HFF-Myc (cell line): ENCODE data around the gene TTYH2.

ENCODE experiments used
- DNase-seq: peaks from one replicate; pipeline ENCODE4 v3.0.0-alpha.2; 2011; ENCODE audit warnings: low read depth; ENCODE audit errors: extremely low read depth
- H3K4me3 ChIP-seq: replicated peaks from 2 replicates; pipeline ENCODE4 v1.5.1; 2011; ENCODE audit warnings: low read depth, mild to moderate bottlenecking, control low read depth, low read length
- TF ChIP-seq, protein P1 (sequence below): IDR thresholded peaks from 2 replicates; pipeline ENCODE4 v1.5.1; 2012; ENCODE audit warnings: mild to moderate bottlenecking, low read depth, low read length, control low read depth; ENCODE audit errors: missing control alignments

Gene TTYH2

DNA sequence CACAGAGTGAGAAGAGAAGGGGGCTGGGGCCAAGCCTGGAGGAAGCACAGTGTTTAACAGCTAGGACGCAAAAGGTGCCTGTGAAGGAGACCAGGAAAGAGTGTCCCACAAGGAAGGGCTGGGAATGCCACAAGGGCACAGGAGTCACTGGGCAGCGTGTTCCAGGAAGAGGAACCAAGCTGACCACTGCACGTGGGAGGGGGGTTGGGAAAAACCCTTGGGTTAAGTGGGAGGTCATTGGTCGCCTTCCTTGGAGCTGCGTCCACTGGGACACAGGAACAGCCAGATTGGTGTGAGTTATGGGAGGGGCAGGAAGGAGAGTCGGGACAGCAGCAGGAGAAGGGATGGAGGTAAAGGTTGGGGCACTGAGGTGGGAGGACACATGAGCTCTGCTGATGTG, 12.9 kb downstream of the TTYH2 start:
- no peak for DNase-seq
- TF ChIP-seq, protein P1, sequence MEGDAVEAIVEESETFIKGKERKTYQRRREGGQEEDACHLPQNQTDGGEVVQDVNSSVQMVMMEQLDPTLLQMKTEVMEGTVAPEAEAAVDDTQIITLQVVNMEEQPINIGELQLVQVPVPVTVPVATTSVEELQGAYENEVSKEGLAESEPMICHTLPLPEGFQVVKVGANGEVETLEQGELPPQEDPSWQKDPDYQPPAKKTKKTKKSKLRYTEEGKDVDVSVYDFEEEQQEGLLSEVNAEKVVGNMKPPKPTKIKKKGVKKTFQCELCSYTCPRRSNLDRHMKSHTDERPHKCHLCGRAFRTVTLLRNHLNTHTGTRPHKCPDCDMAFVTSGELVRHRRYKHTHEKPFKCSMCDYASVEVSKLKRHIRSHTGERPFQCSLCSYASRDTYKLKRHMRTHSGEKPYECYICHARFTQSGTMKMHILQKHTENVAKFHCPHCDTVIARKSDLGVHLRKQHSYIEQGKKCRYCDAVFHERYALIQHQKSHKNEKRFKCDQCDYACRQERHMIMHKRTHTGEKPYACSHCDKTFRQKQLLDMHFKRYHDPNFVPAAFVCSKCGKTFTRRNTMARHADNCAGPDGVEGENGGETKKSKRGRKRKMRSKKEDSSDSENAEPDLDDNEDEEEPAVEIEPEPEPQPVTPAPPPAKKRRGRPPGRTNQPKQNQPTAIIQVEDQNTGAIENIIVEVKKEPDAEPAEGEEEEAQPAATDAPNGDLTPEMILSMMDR, result no peak
- H3K4me3 ChIP-seq, result no peak overlapping the region

DNA sequence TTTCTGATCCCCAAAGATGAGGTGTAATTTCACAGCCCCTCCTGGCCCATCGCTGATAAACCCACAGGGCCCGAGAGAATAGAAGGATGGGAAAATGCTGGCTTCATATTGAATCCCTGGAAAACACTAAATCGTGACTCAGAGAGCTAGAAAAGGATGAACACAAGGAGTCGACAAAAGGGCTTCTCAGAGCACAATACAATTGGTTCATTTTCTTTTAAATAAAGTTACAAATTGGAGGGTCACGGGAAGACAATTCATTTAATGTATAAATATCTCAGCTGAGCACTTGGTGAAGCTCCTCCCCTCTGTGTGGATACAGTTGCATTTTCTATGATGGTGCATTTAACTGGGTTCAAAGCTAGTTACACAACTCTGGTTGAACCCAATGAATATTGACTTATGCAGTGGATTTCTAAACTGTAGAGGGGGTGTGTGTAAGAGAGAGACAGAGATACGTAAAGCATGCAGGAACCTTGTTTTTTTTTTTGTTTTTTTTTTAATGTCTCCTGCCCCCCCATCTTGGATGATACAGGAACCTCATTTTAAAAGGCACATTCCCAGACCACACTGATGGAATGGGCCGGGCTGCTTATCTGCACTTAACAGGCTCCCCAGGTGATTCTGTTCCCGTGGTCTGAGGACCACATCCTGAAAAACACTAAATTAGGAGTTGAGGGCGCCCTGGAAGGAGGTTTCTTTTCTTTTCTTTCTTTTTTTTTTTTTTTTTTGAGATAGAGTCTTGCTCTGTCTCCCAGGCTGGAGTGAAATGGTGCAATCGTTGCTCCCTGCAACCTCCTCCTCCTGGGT, 14.1 kb downstream of the TTYH2 start:
- TF ChIP-seq, protein P1, result no peak
- DNase-seq, result no peak
- no peak overlapping the region for H3K4me3 ChIP-seq

DNA sequence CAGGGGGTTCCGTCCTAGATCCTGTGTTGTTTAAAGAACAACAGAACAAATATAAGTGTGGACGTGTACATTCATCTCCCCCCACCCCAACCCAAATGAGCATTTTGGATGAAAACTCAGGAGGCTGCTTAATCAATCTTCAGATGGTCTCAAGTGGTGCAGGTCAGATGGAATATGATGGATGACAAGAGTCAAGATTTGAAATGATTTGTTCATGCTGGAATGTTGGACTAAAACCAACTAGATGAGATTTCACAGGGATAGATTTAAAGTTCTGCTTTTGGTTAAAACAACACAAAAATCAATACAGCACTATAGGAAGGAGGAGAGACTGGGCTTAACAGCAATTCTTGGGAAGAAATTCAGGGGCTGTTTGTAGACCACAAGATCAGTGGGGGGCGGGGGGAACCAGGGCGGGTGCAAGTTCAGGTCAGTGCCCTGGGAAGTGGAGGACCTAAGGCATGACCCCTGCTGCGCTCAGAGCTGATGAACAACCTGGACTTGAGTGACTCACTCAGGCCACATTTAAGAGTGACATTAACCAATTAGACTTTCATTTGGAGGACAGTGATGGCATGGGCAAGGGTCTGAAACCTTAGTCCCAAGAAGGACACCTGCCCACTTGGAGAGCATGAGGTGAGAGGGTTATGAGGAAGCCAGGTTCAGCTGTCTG, 15.1 kb downstream of the TTYH2 start:
- TF ChIP-seq, protein P1, result no peak
- no peak overlapping the region for H3K4me3 ChIP-seq
- DNase-seq, result no peak

DNA sequence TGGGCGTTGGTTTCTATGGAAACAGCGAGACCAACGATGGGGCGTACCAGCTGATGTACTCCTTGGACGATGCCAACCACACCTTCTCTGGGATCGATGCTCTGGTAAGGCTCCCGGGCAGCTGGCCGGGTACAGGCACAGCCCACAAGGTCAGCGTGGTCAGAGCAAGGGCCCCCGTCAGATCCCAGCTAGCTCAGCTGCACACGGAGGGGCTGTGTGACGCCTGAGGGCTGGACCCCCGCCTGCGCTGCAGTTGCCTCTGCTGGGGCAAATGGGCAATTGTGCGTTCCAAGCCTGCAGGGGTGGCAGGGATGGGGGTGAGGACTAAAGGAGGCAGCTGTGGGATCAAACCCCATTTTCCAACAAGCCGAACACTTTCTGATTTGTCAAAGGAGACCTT, 17.5 kb downstream of the TTYH2 start:
- TF ChIP-seq, protein P1, result no peak
- no peak overlapping the region for H3K4me3 ChIP-seq
- DNase-seq, result no peak

DNA sequence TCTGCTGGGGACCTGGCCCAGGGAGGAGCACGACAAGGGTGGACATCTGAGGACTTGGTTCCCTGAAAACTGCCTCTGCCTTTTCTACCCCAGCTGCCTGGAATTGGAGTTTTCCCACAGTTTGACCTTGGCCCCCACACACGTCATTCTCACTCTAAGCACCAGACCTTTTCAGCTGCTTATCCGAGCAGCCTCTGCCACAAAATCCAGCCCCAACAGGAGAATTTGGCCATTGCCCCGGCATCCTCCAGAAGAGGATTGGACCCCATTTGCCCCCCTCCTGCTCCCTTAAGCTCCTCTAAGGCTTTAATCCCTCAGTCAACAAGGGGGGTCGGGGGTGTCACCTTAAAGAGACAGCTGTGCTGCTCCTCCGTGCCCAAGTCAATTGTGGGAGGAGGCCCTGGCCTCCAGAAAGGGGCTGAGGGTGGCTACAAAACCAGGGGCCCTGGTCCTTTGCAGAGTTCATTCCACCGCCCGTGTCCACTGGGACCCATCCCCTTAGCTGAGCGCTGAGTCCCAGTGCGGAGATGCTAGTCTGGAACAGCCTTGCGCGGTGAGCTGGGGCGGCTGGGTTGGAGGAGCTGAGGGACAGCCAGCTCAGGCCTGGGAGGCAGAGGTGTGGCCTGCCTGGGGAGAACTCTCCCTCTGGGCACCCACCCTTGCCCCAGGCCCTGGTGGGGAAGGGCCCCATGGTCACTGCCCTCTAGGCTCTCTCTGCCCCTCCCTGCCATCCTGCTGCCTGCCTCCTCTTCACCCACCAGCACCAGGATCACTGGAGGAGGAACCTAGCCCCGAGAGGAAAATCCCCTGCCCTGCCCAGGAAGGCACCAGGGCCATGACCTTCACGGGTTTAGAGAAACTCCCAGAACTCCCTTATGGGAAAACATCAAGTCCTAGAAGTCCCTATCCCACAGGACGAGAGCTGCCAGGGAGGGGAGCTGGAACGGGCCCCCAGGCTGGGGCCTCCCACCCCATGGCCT, 18.8 kb downstream of the TTYH2 start:
- TF ChIP-seq, protein P1, result no peak
- no peak overlapping the region for H3K4me3 ChIP-seq
- DNase-seq, result no peak

DNA sequence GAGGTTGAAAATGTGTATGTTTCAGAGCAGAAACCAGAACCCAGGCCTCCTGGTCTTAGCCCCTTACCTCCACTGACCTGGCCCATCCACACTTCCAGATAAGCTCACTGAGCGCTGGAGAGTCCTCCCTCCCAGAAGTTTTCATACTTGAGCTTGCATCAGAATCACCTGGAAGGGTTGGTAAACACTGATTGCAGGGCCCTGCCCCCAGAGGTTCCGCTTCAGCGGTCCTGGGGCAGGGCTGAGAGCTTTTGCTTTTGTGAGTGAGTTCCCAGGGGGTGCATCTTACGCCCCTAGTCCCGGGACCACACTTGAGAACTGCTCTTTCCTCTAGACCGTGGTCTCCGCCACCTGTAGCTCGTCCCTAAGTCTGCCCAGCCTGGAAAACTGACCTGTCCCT, 20.6 kb downstream of the TTYH2 start:
- TF ChIP-seq, protein P1, result no peak
- DNase-seq, result no peak
- H3K4me3 ChIP-seq, result no peak overlapping the region
